HL-60 (cell line): ENCODE data around the gene RPS19.

ENCODE experiments used
- DNase-seq, 2 experiments: peaks; one replicate each; pipeline ENCODE4 v3.0.0-alpha.2; 2010 to 2020; ENCODE audit warnings: low read depth in 1 of 2, low spot score in 1 of 2
- H3K27ac ChIP-seq: fragments of 250-450 bp; sonication (Bioruptor Pico); replicated peaks from 2 replicates; pipeline ENCODE4 v1.5.1; 2020; ENCODE audit warnings: mild to moderate bottlenecking, moderate library complexity
- H3K27me3 ChIP-seq: fragments of 250-450 bp; sonication (Bioruptor Pico); 2 replicates; pipeline ENCODE4 v1.5.1; 2021; ENCODE audit warnings: mild to moderate bottlenecking, moderate library complexity; ENCODE audit not compliant: insufficient read depth, poor library complexity, severe bottlenecking
- H3K4me3 ChIP-seq: replicated peaks from 2 replicates; pipeline ENCODE4 v1.5.1; 2011; ENCODE audit warnings: mild to moderate bottlenecking, control low read depth, low read length; ENCODE audit not compliant: insufficient read depth
- CTCF ChIP-seq: IDR thresholded peaks from one replicate; pipeline ENCODE4 v1.5.1; 2011; ENCODE audit warnings: low read length, control low read depth, inconsistent platforms; ENCODE audit not compliant: insufficient read depth
- GABPA ChIP-seq: IDR thresholded peaks from 2 replicates; pipeline ENCODE4 v1.6.1; 2012; ENCODE audit warnings: low read depth
- POLR2AphosphoS5 ChIP-seq: IDR thresholded peaks from 2 replicates; pipeline ENCODE4 v1.6.1; 2012; ENCODE audit warnings: low read depth
- REST ChIP-seq: IDR thresholded peaks from 2 replicates; pipeline ENCODE4 v1.6.1; 2012; ENCODE audit warnings: low read depth; ENCODE audit not compliant: insufficient replicate concordance
- SPI1 ChIP-seq: IDR thresholded peaks from 2 replicates; pipeline ENCODE4 v1.6.1; 2012; ENCODE audit warnings: low read depth, mild to moderate bottlenecking, borderline replicate concordance

The RPS19 gene

GRCh38 chr19:41882568-41883462 is 22.8 kb downstream of the RPS19 start, which contains the start of gene ARHGEF1:
ARHGEF1 (plus strand) TSS chr19:41883184; CDS start chr19:41888083, 4,899 bp downstream.
- TF ChIP-seq GABPA (no peak), POLR2AphosphoS5 (no peak), REST (no peak), CTCF (no peak), SPI1 (no peak; the same call in 1 of the 2 replicates)
- peak within 1 kb of the TSS; percentile 85 for H3K4me3 ChIP-seq
- no peaks in the 10 kb centered on the region for H3K27me3 ChIP-seq
- H3K27ac ChIP-seq = peak within 1 kb of the TSS; percentile 85
- peak in 1 of 2 experiments; percentile 65 for DNase-seq

GRCh38 chr19:41883463-41883820 is 23.4 kb downstream of the RPS19 start:
- H3K4me3 ChIP-seq = peak overlapping the region; percentile 85
- TF ChIP-seq CTCF (no peak), SPI1 (no peak), POLR2AphosphoS5 (no peak), GABPA (no peak), REST (peak; percentile 20)
- peak overlapping the region; percentile 85 for H3K27ac ChIP-seq
- no peak for DNase-seq
- H3K27me3 ChIP-seq = no peaks in the 10 kb centered on the region

- peak; percentile 96 to 97 for DNase-seq
- H3K4me3 ChIP-seq = peak overlapping the region; percentile 85
- TF ChIP-seq POLR2AphosphoS5 (peak; percentile 62), GABPA (no peak), CTCF (no peak), REST (peak; percentile 48), SPI1 (peak; percentile 2; the same call in 1 of the 2 replicates)
- H3K27me3 ChIP-seq = no peaks in the 10 kb centered on the region
- peak overlapping the region; percentile 85 for H3K27ac ChIP-seq
Measured at GRCh38 chr19:41883821-41884733, 24.0 kb downstream of the RPS19 start.
